HG03565 (cell line): ENCODE data around the gene SH3BGRL3.

Source experiments
- ATAC-seq: cut with Tn5 transposase; IDR thresholded peaks from one replicate; pipeline ENCODE4 v1.9.1; 2021; ENCODE audit warnings: mild to moderate bottlenecking, moderate library complexity; ENCODE audit not compliant: unreplicated experiment

Gene SH3BGRL3

DNA sequence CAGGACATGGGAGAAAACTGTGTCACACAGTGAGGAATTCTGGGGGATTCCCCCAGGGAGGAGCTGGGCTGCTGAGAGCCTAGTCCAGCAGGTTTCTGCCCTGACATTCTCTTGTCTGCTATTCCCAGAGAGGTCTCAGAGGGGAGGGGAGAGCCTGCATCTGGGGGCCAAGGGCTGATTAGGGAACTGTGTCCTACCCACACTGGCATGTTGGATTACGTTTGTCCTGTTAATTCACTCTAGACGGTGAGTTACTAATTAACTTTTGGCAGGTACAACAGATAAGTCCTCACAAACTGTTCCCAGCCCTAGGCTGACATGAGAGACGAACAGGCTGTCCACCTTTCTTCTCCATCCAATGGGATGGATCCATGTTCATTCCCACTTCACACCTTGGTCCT lies 2.6 kb upstream of the SH3BGRL3 start:
- ATAC-seq: no peak

DNA sequence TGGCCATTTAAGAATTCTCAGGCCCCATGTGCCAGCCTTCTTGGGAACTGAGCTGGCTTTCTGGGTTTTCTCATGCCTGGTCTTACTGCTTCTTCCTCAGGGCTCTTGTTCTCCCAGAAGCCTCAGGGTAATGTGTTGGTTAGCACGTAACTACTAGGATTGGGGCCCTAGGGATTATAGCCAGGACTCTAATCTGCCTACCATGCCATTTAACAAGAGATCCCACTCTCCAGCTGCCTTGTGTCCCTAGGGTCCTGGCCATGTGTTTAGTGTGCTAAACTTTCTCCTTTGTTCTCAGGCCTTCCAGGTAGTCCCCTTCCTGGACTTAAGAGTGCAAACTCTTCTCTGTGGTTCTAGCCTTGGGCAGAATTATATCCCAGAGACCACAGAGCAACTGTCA lies 2.2 kb upstream of the SH3BGRL3 start:
- no peak for ATAC-seq

DNA sequence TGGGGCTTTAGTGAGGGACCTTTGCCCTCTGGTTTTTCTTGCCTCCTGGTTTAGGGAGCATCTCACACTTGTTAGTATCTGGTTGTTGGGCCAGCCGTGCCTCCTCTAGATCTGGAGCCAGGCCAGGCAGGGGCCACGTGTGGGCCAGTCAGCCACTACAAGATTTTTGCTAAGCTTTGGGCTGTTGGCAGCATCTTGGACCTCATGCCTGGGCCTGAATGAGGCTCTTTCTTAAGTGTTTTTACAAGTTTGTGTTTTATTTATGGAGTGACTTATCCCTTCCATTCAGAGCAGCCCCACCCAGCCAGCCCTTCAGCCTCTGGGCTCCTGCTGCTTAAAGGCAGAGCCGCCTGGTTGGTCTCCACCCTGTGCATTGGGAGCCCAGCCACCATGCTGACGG lies 1.6 kb upstream of the SH3BGRL3 start:
- no peak for ATAC-seq

DNA sequence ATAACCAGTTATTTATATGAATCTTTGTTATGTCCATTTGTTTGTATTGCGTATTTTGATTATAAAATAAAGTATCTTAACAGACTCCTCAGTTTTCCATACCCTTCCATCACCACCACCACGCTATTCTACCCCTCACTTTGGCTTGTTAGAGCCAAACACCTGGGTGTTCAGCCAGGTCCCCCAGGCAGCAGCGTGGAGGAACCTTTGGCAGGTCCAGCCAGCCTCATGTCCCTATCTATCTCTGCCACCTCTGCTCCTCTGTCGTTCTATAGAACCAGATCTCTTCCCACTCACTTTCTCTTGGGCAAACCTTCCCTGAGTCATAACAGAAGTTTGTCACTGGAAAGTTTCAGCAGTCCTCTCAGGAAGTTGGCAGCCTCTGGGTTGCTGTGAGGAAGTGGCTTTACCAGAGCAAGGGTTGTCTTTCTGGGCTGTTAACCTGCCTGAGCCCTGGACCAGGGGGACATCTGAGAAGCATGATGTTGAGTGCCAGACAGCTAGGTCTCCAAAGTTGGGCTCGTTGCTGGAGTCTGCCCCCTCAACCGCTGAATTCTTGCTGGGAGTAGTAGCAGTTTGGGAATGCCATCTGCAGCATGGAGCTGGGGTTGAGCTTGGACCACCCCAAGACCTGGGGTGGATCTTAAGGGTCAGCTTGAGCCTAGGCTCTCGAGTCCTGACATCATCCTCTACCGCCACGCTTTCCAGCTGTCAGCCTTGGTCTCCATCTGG lies 996 bp upstream of the SH3BGRL3 start:
- ATAC-seq: no peak

DNA sequence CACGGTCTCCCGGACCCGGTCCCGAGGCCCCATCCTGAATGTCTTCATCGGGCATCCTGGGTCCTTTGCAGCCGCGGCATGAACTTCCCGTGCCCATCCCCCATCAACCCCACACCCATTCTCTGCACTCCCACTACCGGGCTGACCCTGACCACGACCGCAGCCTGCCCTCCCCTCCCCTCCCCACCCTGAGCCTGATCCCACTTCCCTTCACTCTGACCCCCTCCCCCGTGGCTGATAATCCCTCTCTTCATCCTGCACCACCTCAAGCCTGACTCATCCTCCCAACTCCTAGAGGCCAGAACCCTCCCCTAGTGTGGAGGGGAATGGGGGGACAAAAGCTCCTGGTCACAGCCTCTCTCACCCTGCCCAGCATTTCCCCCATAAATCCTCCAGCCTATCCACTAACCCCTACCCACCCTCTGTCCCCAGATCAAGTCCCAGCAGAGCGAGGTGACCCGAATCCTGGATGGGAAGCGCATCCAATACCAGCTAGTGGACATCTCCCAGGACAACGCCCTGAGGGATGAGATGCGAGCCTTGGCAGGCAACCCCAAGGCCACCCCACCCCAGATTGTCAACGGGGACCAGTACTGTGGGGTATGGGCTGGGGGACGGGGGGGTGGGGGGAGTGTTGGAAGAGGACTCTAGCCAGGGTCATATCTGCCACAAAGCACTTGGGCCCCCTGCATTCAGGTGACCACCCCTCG lies 602 bp downstream of the SH3BGRL3 start:
- no peak for ATAC-seq

DNA sequence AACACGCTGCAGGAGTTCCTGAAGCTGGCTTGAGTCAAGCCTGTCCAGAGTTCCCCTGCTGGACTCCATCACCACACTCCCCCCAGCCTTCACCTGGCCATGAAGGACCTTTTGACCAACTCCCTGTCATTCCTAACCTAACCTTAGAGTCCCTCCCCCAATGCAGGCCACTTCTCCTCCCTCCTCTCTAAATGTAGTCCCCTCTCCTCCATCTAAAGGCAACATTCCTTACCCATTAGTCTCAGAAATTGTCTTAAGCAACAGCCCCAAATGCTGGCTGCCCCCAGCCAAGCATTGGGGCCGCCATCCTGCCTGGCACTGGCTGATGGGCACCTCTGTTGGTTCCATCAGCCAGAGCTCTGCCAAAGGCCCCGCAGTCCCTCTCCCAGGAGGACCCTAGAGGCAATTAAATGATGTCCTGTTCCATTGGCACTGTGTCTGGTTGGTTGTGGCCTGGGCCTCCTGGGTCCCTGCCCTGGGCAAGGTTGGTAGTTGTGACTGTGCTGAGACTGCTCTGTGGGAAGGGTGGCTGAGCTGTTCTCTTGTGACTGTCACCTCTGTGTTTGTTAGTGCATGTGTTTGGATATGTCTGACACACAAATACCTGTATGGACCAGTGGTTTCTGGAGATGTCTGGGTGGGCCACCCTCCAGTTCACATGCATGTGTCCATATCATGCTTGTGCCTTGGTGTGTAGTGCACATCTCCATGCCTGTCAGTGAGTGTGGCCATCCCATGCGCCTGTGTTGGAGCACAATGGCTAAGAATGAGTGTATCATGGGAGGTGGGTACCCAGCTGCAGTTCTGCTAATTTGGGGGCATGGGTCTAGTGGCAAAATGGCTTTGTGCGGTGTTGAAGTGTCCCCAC lies 1.4 kb downstream of the SH3BGRL3 start:
- ATAC-seq: no peak

DNA sequence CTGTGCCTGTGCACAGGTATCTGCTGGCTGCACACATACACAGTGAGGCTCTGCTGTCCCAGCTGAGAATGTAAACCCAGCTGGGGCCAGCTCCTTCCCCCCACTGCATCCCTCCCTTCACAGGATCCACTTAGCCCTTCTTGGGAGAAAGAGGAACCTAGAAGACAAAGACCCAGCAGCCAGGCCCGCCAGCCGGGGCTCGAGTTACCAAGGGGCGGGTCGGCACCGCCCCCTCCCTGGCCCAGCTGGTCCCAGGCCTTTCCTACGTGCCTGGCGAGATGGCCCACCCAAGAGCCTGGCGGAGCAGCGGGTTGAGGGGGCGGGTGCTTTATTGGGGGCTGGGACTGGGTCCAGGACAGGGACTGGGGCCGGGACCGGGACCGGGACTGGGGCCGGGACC lies 2.1 kb downstream of the SH3BGRL3 start:
- ATAC-seq: no peak

DNA sequence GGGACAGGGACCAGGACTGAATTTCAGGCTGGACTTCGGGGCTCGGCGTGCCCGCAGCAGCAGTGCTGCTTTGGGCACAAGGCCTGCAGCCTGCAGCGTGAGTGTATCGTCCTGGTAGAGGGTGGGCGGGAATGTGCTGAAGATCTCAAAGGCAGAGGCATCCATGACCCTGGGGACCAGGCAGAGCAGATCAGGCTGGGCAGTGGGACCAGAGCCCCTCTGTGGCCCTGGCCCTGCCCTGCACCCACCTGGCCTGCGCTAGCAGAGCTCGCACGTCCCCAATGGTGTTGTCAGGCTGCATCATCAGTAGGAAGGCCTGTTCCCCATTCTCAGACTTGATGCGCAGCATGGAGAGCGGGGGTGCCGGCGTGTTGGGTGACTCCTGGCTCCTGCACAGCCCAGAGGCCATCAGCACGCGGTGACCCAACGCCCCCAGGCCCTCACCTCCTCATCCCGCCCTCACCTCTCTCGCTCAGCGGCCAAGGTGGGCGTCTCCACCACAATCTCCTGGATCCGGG lies 2.6 kb downstream of the SH3BGRL3 start:
- no peak for ATAC-seq

DNA sequence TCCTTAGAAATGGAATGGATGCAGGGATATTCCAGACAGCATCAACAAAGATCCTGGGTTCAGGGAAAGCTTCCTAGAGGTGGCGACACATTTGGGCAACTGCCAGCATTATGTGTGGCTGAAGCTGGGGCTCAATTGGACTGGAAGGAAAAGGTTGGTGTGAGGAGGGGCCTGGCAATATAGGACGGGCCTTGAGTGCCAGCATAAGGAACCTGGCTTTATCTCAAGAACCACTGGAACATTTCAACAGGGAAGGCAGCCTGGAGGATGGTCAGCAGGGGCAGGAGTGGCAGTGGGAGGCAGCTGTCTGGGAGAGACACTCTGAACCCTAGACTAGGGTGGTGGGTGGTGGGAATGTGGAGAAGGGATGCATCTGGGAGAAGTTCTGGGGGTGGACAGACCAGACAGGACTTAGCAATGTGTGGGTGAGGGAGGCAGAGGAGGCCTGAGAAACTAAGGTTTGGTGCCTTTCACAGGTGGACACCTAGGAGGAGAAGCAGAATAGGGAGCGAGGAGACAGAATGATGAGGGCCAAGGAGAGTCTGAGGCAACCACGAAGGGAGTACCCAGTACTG lies 3.5 kb downstream of the SH3BGRL3 start:
- ATAC-seq: no peak

DNA sequence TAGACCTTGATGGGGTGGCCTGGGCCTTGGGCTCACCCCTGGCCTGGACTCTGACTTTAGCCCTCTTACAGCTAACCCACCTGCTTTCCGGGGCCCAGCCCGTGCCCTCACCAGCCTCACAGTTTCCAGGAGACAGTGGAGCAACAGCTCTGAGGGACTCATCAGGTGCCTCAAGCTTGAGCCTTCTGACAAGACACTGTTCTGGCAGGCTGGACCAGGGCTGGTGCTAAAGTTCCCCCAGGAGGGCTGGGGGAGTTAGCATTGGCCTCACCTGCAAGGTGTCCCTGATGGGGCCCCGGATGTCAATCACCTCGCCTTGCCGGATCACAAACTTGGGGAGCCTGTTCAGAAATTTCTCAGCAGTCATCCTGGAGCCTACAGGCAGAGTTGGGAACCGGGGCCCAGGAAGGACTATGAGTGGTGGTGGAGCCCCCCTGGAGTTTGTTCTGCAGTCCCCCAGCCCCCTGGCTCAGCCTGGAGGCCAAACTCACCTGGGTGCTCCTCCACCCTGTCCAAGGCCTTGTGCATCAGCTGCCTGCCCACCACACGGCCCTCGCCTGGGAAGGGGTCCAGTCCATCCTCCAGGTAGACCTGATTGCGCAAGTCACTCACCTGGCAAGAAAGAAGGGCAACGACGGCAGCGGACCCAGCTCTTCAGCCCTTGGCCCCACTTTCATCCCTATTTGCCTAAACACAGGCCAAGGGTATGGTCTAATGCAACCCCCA lies 4.1 kb downstream of the SH3BGRL3 start:
- no peak for ATAC-seq

DNA sequence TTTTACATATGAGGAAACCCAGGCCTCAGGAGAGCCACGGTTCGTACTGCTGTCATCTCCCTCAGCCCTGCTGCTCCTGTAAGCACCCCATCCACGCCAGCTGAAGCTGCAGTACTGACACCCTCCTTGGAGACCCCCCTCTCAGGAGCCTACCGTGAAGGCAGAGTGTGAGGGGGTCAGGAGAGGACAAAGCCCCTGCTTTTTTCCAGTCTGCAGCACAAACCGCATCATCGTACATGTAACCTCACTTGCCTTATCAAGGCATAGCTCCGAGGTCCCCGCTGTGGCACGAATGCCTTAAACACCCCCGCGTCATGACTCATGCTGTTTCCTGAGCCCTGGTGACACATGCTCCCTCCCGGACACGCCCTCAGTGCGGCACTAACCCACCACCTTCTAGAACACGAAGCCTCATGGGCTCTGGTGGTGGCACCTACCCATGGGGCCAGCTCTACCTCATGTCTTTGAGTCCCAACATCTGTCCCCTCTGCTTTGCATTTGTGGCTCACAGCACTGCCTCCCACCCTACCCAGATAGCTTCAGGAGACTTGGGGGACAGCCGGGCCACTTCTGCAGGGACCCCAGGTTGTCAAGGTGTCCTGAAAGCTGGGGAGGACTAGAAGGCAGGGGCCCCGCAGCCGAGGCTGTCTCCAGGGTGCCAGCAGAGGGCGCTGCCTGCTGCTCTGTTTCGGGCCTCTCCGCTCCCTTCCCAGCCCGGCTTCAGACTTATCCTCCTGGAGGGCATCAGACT lies 4.9 kb downstream of the SH3BGRL3 start:
- peak; percentile 35 for ATAC-seq

DNA sequence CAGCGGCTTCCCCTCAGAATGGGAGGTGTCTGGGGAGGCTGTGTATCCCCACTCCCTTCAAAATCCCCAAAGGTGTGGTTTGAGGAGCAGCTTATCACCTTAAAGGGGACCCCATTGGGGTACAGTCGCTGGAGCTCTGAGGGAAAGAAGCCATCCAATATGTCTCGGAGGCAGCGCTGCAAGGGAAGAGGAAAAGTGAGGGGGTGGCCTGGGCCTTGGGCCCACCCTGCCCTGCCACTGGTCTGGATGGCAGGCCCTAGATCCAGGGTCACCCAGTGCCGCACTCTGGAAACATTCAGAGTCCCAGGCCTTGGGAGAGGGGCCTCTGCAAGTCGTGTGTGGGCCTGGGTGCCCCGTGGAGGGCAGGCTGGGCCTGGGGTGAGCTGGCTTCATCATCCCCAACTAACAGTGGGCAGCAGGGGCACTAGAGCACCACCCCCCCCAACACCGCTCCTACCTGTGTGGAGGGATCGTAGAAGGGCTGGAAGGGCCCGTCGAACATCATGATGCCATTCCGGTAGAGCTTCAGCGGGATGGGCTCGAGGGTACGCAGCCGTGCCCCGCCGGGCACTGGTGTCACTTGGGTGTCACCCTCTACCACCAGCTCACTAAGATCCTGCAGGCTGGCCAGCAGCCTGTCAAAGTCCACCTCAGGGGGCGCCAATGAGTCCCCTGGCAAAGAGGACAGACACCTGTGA lies 5.6 kb downstream of the SH3BGRL3 start:
- no peak for ATAC-seq

DNA sequence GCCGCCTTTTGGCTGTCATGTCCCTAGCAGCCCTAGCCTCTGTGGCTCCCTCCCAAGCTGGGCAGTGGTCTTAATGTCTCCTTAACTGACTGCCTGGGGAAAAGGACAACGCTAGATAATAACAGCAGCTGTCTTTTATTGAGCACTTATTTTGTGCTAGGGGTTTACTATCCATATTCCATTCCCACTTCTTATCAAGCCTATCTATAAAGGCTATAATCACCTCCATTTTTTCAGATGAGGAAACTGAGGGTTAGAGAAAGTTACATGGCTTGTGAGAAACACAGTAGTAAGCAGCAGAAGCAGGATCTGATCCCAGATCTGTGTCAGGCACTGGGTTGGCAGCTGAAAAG lies 6.2 kb downstream of the SH3BGRL3 start:
- no peak for ATAC-seq

DNA sequence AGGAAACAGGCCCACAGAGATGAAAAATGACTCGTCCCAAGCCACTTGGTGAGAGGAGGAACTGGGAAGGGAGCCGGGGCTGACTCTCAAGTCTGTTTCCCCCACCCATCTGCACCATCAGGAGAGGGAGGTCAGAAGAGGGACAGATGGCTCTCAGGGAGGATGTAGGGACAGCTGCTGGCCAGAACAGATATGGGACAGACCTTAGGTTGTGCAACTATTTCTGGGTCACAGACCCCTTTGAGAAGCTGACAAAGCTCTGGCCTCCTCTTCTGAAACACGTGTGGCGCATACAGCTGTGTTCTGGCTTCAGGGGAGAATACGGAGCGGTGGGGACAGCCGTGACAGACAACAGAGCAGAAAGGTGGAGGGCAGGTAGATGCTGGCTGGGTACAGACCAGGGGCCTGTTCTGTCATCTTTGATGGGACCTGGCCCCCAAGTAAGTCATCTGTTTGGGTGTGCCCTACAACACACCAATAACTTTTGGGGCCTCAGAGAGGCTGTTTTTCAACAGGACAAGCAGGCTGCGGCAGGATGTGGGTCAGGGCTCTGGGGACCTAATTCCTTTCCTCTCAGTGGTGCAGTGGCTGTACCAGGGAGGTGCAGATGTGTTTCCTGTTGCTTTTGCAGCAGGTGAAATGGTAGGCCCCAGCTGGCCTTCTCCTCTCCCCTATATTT lies 7.3 kb downstream of the SH3BGRL3 start:
- no peak for ATAC-seq

DNA sequence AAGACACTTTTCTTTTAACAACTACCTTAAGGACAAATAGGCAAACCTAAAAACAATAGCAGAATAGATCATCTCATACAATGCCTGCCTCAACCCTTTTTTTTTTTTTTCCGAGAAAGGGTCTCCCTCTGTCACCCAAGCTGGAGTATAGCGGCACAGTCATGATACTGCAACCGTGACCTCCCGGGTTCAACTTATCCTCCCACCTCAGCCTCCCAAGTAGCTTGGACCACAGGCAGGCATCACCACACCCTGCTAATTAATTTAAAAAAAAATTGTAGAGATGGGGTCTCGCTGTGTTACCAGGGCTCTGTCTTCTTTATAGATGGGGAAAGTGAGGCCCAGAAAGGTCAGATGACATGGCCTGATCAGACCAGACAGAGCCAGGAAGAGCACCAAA lies 7.9 kb downstream of the SH3BGRL3 start:
- no peak for ATAC-seq

DNA sequence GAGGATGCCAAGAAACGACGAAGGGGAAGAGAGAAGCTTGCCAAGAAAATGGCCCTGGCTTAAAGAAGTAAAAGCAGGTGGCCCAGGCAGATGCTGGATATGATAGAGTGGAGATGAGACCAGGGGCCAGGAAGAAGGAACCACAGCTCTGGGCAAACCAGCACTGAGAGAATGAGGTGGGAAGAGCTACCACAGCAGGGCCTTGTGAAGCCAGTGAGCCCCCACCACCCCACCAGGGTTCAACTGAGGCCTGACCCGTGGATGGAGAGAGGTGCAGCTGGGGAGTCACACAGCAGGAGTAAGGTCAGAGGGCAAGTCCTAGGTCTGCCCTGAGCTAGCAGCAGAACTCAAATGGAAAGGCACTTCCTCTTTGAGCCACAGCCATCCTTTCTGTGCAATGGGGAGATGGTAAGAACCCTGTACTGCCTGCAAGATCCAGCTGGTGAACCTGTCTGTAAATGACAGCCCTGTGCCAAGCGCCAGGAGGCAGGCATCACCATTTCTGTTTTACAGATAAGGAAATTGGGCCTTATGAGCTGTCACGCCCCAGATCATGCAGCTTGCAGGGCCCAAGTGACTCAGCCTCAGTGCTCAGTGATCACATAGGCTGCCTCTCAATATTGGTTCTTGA lies 8.5 kb downstream of the SH3BGRL3 start:
- ATAC-seq: no peak

DNA sequence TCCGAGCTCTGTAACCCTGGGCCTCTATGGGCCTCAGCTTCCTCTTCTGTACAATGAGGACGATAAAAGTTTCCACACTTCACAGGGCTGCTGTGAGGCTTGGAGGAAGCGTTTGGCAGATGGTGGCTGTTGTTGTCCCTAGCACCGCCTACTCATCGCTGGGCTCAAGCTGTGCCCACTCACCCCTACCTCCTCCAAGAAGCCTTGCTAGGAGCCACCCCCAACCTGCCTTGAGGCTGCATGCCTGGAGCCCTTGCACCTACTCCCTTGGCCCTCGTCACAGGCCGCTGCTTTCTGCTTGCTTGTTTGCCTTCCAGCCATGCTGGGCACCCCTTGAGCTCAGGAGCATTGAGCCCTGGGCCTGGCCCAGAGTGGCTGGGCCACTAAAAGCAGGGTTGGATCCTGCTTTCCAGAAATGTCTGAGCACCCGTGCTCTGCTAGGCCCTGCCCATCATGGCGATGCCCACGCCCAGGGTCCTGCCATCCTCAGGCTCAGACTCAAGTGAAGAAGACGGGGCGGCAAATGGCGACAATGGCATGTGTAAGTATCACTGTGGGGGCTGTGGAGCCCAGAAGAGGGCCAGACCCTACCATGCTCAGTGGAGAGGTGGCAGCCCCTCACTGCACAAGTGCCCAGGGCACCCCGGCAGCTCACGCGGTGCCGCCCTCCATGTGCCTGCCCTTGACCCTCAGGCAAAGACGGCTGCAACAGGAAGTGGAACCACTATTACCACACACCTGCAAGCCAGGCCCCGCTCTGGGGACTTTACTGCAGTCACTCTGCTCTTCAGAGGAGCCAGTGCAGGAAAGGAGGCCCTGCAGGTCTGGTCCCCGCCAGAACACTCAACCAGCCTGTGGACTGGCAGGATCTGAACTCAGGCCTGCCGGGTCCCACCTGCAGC lies 9.5 kb downstream of the SH3BGRL3 start:
- no peak for ATAC-seq
